ENCODE measurements around the gene ZNF423.
A peak's percentile ranks its signal among the peaks of the same experiment; 100 is the strongest.

Gene ZNF423

DNA sequence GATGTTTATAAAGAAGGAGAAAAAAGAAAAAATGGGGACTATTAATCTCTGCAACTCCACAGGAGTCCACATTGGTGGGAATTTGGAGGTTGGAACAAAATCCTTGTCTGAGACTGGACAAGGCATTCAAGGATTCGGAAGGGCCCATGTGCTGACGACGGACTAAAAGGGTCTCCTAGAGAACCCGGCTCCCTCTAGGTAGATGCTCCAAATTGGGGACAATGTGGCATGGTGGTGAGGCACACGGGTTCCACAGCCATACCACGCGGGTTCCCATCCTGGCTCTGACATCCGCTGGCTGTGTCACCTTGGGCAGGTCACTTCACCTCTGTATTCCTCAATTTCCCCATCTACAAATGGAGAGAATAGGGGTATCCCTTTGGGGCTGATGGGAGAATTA lies 254.9 kb downstream of the ZNF423 start:
- Histone ChIP-seq H3K27ac (ENCODE audit: low read depth, low read length, severe bottlenecking) (no peak overlapping the region), H3K4me1 (ENCODE audit: control insufficient read depth, insufficient read depth, low read length, poor library complexity, severe bottlenecking) (peaks cover 18% of the 10 kb centered on the region), H3K36me3 (ENCODE audit: control insufficient read depth, insufficient read depth, low read length) (no peaks in the 10 kb centered on the region), H3K4me3 (ENCODE audit: extremely low read depth, insufficient read depth, low read length, poor library complexity, severe bottlenecking) (no peak overlapping the region), H3K9me3 (ENCODE audit: control insufficient read depth, low read length) (no peaks in the 10 kb centered on the region)
- 85 to 97% methylated on average over 4 to 5 of the region's 8 CpGs for WGBS, 2 experiments (ENCODE audit: insufficient coverage in 2 of 2)

DNA sequence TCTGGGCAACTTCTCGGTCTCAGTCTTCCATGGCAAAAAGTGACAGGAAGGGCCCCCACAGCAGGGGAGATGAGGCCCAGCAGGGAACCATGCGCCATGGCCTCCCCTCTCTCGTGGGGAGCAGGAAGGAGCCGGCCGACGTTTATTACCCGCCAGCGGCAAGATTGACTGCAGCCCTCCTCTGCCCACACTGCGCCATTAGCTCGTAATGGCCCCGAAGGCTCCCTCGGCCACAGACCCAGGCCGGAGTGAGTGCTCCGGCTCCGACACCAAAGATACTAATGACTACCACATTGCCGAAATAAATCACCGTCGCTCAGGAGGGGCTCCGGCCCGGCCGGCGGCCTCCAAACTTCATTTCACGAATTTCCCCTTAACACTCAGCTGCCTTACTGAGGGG lies 255.4 kb downstream of the ZNF423 start:
- H3K9me3 ChIP-seq (ENCODE audit: control insufficient read depth, low read length), result no peaks in the 10 kb centered on the region
- no peak overlapping the region for H3K27ac ChIP-seq (ENCODE audit: low read depth, low read length, severe bottlenecking)
- WGBS, 2 experiments (ENCODE audit: insufficient coverage in 2 of 2), result 81 to 89% methylated on average over 10 to 23 of the region's 23 CpGs
- H3K4me1 ChIP-seq (ENCODE audit: control insufficient read depth, insufficient read depth, low read length, poor library complexity, severe bottlenecking), result peaks cover 21% of the 10 kb centered on the region
- no peak overlapping the region for H3K4me3 ChIP-seq (ENCODE audit: extremely low read depth, insufficient read depth, low read length, poor library complexity, severe bottlenecking)
- no peaks in the 10 kb centered on the region for H3K36me3 ChIP-seq (ENCODE audit: control insufficient read depth, insufficient read depth, low read length)

DNA sequence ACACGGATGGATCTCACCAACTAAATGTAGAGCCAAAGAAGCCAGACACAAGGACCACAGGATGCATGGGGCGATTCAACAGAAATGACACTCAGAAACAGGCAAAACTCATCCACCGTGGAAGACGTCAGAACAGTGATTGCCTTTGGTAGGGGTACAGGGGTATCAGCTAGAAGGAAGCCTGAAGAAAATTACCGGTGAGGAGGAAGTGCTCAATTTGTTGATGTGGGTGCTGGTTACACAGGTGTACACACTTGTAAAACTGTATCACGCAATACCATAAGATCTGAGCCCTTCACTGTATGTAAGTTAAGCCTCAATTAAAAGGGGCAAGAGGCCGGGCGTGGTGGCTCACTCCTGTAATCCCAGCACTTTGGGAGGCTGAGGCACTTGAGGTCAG lies 256.2 kb downstream of the ZNF423 start:
- Histone ChIP-seq H3K27ac (ENCODE audit: low read depth, low read length, severe bottlenecking) (no peak overlapping the region), H3K9me3 (ENCODE audit: control insufficient read depth, low read length) (no peaks in the 10 kb centered on the region), H3K4me1 (ENCODE audit: control insufficient read depth, insufficient read depth, low read length, poor library complexity, severe bottlenecking) (peaks cover 30% of the 10 kb centered on the region), H3K4me3 (ENCODE audit: extremely low read depth, insufficient read depth, low read length, poor library complexity, severe bottlenecking) (no peak overlapping the region), H3K36me3 (ENCODE audit: control insufficient read depth, insufficient read depth, low read length) (no peaks in the 10 kb centered on the region)
- WGBS, 2 experiments (ENCODE audit: insufficient coverage in 2 of 2), result 80 to 90% methylated on average over 6 to 8 of the region's 8 CpGs

DNA sequence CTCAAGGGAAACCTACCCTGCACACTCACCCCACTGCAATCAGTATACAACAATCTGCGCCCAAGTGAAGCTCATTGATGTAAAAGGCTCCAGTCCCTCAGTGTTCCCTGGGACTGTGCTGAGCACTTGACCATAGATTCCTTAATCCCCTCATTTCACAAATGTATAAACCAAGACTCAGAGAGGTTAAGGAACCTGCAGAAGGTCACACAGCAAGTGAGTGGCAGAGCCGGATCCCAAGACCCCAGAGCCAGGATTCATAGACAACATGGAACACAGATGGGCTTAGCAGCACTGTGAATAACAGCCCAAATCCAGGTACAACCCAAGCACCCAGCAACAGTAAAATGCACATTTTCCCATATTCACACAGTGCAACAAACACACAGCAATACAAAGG lies 256.6 kb downstream of the ZNF423 start:
- no peaks in the 10 kb centered on the region for H3K36me3 ChIP-seq (ENCODE audit: control insufficient read depth, insufficient read depth, low read length)
- H3K9me3 ChIP-seq (ENCODE audit: control insufficient read depth, low read length), result no peaks in the 10 kb centered on the region
- H3K4me1 ChIP-seq (ENCODE audit: control insufficient read depth, insufficient read depth, low read length, poor library complexity, severe bottlenecking), result peaks cover 34% of the 10 kb centered on the region
- no peak overlapping the region for H3K4me3 ChIP-seq (ENCODE audit: extremely low read depth, insufficient read depth, low read length, poor library complexity, severe bottlenecking)
- no peak overlapping the region for H3K27ac ChIP-seq (ENCODE audit: low read depth, low read length, severe bottlenecking)
- WGBS, 2 experiments (ENCODE audit: insufficient coverage in 2 of 2), result 96 to 100% methylated on average over 2 of the region's 2 CpGs

DNA sequence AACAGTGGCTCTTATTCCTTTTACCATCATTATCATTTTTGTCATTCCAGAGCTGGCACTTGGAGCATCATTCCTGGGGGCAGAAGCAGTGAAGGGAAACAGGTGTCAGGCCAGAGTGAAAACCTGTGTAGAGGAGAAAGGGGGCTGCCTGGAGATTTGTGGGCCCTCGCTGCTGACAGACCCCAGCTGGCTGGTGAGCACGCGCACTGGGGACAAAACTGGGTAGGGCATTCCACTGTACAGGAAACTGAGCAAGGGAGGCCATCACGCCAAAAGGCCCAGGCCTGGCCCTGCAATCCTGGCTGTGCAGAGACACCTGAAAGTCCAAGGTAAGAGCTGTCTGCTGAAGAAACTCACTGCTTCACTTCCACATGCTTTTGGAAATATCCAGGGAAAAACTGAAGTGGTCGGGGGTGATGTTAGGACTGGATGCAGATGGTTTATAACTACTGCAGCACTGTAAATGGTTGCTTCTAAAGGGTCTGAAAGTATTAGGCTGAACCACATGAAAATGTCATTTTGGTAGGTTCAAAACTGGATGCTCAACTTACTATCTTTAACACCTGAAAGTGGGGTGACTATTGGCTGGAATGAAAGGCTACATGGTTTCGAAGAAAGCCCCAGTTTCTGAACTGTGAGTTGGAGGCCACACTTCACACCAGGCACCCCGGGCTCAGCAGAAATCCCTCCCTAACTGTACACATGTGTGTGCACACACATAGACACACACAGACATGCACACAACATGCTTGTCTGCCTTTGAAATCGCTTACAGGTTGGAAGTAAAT lies 257.3 kb downstream of the ZNF423 start:
- Histone ChIP-seq H3K9me3 (ENCODE audit: control insufficient read depth, low read length) (no peaks in the 10 kb centered on the region), H3K27ac (ENCODE audit: low read depth, low read length, severe bottlenecking) (no peak overlapping the region), H3K4me3 (ENCODE audit: extremely low read depth, insufficient read depth, low read length, poor library complexity, severe bottlenecking) (no peak overlapping the region), H3K36me3 (ENCODE audit: control insufficient read depth, insufficient read depth, low read length) (no peaks in the 10 kb centered on the region), H3K4me1 (ENCODE audit: control insufficient read depth, insufficient read depth, low read length, poor library complexity, severe bottlenecking) (peaks cover 41% of the 10 kb centered on the region)
- 97 to 98% methylated on average over 5 to 8 of the region's 8 CpGs for WGBS, 2 experiments (ENCODE audit: insufficient coverage in 2 of 2)

GRCh38 chr16:49597796-49598195 lies 258.1 kb downstream of the ZNF423 start:
- no peak overlapping the region for H3K4me3 ChIP-seq (ENCODE audit: extremely low read depth, insufficient read depth, low read length, poor library complexity, severe bottlenecking)
- peaks cover 43% of the 10 kb centered on the region for H3K4me1 ChIP-seq (ENCODE audit: control insufficient read depth, insufficient read depth, low read length, poor library complexity, severe bottlenecking)
- no peaks in the 10 kb centered on the region for H3K9me3 ChIP-seq (ENCODE audit: control insufficient read depth, low read length)
- no peaks in the 10 kb centered on the region for H3K36me3 ChIP-seq (ENCODE audit: control insufficient read depth, insufficient read depth, low read length)
- 73 to 93% methylated on average over 2 of the region's 2 CpGs for WGBS, 2 experiments (ENCODE audit: insufficient coverage in 2 of 2)
- H3K27ac ChIP-seq (ENCODE audit: low read depth, low read length, severe bottlenecking), result no peak overlapping the region

GRCh38 chr16:49596648-49597291 lies 259.1 kb downstream of the ZNF423 start:
- no peaks in the 10 kb centered on the region for H3K9me3 ChIP-seq (ENCODE audit: control insufficient read depth, low read length)
- H3K4me1 ChIP-seq (ENCODE audit: control insufficient read depth, insufficient read depth, low read length, poor library complexity, severe bottlenecking), result peaks cover 43% of the 10 kb centered on the region
- H3K4me3 ChIP-seq (ENCODE audit: extremely low read depth, insufficient read depth, low read length, poor library complexity, severe bottlenecking), result no peak overlapping the region
- H3K27ac ChIP-seq (ENCODE audit: low read depth, low read length, severe bottlenecking), result peak overlapping the region; percentile 62
- 57 to 60% methylated on average over 5 to 8 of the region's 10 CpGs for WGBS, 2 experiments (ENCODE audit: insufficient coverage in 2 of 2)
- no peaks in the 10 kb centered on the region for H3K36me3 ChIP-seq (ENCODE audit: control insufficient read depth, insufficient read depth, low read length)

GRCh38 chr16:49596068-49596467 lies 259.8 kb downstream of the ZNF423 start:
- Histone ChIP-seq H3K4me1 (ENCODE audit: control insufficient read depth, insufficient read depth, low read length, poor library complexity, severe bottlenecking) (peaks cover 43% of the 10 kb centered on the region), H3K9me3 (ENCODE audit: control insufficient read depth, low read length) (no peaks in the 10 kb centered on the region), H3K36me3 (ENCODE audit: control insufficient read depth, insufficient read depth, low read length) (no peaks in the 10 kb centered on the region), H3K4me3 (ENCODE audit: extremely low read depth, insufficient read depth, low read length, poor library complexity, severe bottlenecking) (no peak overlapping the region), H3K27ac (ENCODE audit: low read depth, low read length, severe bottlenecking) (peak overlapping the region; percentile 62)
- 8 to 60% methylated on average over 3 to 7 of the region's 11 CpGs for WGBS, 2 experiments (ENCODE audit: insufficient coverage in 2 of 2)

- H3K36me3 ChIP-seq (ENCODE audit: control insufficient read depth, insufficient read depth, low read length), result no peaks in the 10 kb centered on the region
- no peak overlapping the region for H3K27ac ChIP-seq (ENCODE audit: low read depth, low read length, severe bottlenecking)
- 81 to 96% methylated on average over 7 to 8 of the region's 12 CpGs for WGBS, 2 experiments (ENCODE audit: insufficient coverage in 2 of 2)
- H3K4me3 ChIP-seq (ENCODE audit: extremely low read depth, insufficient read depth, low read length, poor library complexity, severe bottlenecking), result no peak overlapping the region
- no peaks in the 10 kb centered on the region for H3K9me3 ChIP-seq (ENCODE audit: control insufficient read depth, low read length)
- H3K4me1 ChIP-seq (ENCODE audit: control insufficient read depth, insufficient read depth, low read length, poor library complexity, severe bottlenecking), result peaks cover 41% of the 10 kb centered on the region
Observed at GRCh38 chr16:49594685-49595498, 261.0 kb downstream of the ZNF423 start.

DNA sequence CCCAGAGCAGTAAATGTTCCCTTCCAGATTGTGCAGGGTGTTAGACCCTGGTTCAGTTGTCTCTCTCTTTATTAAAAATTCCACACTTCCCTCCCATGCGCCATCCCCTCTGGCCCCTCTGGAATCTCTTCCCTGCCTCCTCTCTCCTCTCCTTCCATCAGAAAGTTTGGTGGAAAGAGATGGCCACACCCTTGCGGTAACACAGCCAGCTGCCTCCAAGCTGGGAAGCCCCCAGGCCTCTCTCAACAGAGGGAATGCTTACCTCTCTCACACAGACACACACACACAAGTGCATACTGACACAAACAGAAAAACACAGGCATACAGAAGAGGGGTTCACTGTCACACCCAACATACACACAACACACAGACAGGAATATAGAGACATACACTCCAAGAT lies 261.8 kb downstream of the ZNF423 start:
- Histone ChIP-seq H3K4me3 (ENCODE audit: extremely low read depth, insufficient read depth, low read length, poor library complexity, severe bottlenecking) (no peak overlapping the region), H3K36me3 (ENCODE audit: control insufficient read depth, insufficient read depth, low read length) (peaks cover 4% of the 10 kb centered on the region)
- WGBS, 2 experiments (ENCODE audit: insufficient coverage in 2 of 2), result 51 to 71% methylated on average over 1 to 2 of the region's 2 CpGs

More for the DNA sequence above, 261.8 kb downstream of the ZNF423 start:
- no peak overlapping the region for H3K27ac ChIP-seq (ENCODE audit: low read depth, low read length, severe bottlenecking)
- peaks cover 3% of the 10 kb centered on the region for H3K9me3 ChIP-seq (ENCODE audit: control insufficient read depth, low read length)
- H3K4me1 ChIP-seq (ENCODE audit: control insufficient read depth, insufficient read depth, low read length, poor library complexity, severe bottlenecking), result peaks cover 41% of the 10 kb centered on the region
